Stimulated activated naive CD4-positive, alpha-beta T cell (primary cell): ENCODE measurements around the gene ANKRD36.
"Not testable (repeated sequence)": the region's sequence is repeated elsewhere in the genome, so short reads cannot be mapped to it uniquely, and the experiment has no call there.

Source experiments
- DNase-seq, 6 experiments: peaks; one replicate each; lab custom pipeline; 2025; lab: John Stamatoyannopoulos, UW

Gene ANKRD36

GRCh38 chr2:97293687-97294086, 180.7 kb downstream of the ANKRD36 start:
- not testable (repeated sequence) for DNase-seq
